NCI-H1436 (cell line): ENCODE data around the gene DCK.
"Not testable (repeated sequence)": the region's sequence is repeated elsewhere in the genome, so short reads cannot be mapped to it uniquely, and the experiment has no call there.

Source experiments
- DNase-seq: peaks from one replicate; lab custom pipeline; 2025; lab: John Stamatoyannopoulos, UW

Gene DCK

DNA sequence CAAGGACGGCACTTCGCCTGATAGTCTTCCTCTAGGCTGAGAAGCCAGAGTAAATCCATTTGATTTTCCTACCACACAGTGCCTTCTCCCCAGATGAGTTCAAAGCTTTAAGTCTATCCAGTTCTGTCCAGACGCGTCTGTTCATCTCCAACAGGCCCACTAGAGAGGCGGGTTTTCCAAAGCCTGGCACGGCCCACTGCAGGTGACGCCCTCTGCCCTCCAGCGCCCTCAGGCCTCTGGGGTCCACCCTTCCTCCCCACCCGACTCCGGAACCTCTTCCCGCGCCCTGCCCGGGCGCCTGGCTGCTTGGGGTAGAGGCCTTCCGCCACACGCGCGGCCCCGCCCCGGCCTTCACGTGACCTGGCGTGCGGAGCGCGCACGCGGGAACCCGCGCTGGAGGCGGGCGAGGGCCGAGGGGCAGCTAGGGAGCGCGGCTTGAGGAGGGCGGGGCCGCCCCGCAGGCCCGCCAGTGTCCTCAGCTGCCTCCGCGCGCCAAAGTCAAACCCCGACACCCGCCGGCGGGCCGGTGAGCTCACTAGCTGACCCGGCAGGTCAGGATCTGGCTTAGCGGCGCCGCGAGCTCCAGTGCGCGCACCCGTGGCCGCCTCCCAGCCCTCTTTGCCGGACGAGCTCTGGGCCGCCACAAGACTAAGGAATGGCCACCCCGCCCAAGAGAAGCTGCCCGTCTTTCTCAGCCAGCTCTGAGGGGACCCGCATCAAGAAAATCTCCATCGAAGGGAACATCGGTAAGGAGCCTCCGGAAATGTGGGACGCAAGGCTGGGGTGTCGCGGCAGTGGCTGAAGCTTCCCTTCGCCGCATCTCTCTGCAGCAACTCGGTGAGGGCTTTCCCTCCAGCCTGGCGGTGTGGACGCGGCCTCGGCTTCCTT lies at the start of gene DCK:
Gene DCK, plus strand, starts transcription at position 469 of the 888 bp plus-strand sequence. Its CDS starts 187 bp downstream, at position 656.
- DNase-seq: peak; percentile 87

DNA sequence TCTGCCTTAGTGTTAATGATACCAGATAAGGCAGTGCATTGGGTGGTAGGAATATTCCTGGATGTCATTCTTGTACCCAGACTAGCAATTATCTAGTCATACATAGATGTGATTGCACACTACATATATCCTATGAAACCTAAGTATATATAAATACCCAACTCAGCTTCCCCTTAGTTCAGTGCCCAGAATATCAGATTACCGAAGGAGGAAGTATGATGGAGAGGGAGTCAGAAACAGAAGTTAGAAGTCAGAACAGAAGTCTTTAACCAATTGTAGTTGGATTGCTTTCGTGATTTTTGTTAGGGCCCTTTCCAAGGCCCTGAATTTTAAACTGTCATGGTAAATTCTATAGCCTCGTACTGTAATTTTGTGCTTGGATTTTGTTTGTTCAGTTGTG lies 48.4 kb upstream of the DCK start:
- no peak for DNase-seq

DNA sequence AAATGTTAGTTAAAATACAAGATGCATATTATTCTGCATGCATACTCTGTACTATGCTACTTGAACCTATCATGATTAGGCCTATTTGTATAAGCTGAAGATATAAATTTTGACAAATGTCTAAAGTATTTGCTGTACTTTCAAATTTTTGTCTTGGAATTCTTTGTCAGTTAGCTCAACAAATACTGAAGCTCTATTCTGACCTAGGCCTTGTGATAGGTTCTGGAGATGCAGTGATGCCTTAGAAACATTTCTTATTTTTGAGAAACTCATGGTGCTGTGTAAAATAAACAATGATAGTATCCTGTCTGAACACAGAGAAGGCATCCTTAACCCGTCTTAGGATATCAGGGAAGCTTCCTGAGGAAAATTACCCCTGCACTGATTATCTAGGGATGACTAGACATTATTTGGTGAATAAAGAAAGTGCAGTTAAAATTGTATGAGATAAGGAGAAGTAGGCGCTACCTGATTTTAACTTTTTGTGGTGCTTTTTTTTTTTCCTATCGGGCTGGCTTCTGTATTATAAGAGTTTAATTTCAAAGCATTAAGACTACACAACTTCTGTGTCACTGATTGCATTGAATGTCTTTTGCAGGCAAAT lies 47.9 kb upstream of the DCK start:
- no peak for DNase-seq

DNA sequence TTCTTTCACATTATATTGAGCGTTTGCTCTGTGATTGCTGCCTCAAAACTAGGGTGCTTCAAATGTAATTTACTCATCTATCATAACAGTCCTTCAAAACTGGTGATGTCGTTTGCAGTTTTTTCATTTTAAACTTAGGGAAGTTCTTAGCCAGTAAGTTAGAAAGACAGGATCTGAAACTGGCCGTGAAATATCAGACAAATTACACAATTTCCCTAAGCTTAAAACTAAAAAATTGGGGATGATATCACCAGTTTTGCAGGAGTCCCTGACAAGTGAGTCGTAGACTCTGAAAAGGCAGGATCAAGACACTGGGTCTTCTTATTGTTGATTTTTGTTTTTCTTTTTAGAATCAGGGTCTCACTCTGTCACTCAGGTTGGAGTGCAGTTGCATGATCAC lies 46.5 kb upstream of the DCK start:
- no peak for DNase-seq

- no peak for DNase-seq
Observed at GRCh38 chr4:70948665-70949260, 44.7 kb upstream of the DCK start.

- no peak for DNase-seq
Observed at GRCh38 chr4:70954032-70954431, 39.4 kb upstream of the DCK start.

- no peak for DNase-seq
Observed at GRCh38 chr4:70956549-70957210, 36.8 kb upstream of the DCK start.

DNA sequence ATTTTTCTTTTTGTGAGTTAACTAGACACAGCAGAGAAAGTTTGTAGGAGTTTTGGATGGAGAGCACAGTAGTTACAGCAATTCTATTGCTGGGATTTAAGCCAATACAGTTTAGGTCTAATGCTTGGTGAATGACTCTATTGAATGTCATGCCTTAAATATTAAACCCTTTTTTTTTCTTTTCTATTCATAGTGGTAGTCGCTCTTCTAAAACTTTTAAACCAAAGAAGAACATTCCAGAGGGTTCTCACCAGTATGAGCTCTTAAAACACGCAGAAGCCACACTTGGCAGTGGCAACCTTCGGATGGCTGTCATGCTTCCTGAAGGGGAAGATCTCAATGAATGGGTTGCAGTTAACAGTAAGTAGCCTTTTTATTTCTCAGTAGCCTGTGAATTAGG lies 34.8 kb upstream of the DCK start:
- no peak for DNase-seq

DNA sequence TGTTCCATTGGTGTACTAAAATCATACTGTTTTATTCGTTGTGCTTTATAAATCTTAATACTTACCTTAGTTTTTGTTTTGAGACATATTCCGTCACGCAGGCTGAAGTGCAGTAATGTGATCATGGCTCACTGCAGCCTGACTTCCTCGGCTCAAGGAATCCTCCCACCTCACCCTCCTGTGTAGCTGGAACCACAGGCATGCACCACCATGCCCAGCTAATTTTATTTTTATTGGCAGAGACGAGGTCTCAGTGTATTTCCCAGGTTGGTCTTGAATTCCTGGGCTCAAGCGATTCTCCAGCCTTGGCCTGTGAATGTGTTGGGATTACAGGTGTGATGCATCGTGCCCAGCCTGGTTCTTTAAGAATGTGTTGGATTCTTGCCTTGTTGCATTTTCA lies 24.4 kb upstream of the DCK start:
- DNase-seq: no peak

DNA sequence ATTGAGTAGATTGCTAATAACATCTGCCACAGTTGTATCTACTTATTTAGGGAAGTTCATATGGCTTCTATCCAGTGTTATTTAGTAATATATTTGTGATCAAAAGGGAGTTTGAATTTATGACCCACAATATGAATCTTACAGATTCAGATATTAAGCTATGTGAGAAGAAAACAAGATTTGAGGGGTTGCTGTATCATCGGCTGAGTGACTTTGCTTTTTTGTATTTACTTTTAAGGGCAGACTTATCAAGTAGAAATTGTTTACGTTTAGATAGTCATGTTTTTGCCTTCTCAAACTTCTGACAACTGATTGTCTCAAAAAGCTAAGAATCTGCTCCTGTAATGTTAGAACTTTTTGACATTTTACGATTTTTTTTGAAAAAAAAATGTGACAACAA lies 17.2 kb upstream of the DCK start:
- no peak for DNase-seq

GRCh38 chr4:70979445-70980008 lies 13.9 kb upstream of the DCK start:
- DNase-seq: no peak

DNA sequence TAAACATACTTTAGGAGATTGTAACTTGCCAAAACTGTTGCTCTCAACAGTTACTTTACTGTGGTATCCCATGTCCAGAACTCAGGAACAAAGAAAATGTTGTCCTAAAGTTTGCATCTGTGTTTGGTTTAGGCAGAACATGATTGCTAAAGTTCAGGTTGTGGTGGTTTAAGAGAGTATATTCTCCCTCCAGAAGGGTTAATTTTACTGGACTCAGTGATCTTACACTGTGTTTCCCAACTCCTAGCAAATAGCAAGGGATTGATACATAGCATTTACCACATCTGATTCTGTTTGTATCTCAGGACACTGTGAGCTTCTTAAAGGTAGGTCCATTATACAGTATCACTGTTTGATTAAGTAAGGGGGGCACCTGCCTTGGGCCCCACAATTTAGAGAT lies 13.3 kb upstream of the DCK start:
- DNase-seq: no peak

DNA sequence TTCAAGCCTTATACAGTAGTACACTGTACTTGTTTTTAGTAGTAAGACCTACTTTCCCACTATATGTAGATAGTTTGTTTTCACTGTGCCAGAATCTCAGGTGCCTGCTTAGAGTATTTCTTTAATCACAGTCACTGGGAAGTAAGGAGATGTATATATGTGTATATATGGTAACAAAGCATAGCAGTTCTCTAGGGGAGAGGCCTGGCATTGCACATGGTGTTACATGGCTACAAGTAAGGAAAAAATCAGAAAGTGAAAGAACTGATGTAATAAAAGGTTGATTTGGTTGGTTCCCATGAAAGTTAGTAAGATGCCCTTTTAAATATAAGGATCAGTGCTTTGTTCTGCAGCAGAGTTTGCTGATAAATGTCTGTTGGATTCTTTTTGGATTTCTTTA lies 9.3 kb upstream of the DCK start:
- no peak for DNase-seq

GRCh38 chr4:70984589-70984988 lies 8.9 kb upstream of the DCK start:
- no peak for DNase-seq

- DNase-seq: no peak
Observed at GRCh38 chr4:70991596-70991995, 1.9 kb upstream of the DCK start.

DNA sequence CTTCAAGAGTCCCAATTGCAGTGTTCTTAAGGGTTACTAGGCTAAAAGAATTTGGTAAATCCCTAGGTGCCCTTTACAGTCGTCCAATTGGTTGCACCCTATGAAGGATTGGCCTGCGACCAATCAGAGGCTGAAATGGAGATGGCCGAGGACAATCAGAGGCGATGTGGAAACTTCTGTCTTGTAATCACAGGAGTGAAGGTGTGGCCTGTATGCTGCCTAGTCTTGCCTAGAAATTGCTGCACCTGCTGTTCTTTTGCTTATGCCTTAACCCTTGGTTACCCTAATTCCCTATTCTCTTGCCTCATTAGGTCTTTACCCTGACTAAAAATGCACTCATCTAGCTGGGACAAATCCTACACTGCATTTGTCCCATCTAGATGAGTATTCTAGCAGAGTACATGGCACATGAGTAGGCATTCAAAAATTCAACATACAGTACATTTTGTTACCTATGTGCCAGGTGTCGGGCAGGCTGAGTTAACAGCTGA lies 1.0 kb upstream of the DCK start:
- peak; percentile 74 for DNase-seq

DNA sequence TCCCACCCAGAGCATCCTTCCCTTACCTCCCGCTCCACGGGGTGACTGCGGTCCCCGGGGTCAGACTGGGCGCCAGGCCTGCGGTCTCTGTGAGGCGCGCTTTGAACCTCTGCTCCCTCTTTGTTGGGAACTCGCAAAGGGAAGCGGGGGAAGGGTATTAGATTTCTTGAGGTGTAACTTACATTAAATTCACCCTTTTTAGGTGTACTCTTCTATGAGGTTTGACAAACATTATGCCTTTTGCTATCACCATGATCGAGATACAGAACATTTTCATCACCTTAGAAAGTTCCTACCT lies 569 bp downstream of the DCK start:
- DNase-seq: no peak

- DNase-seq: no peak
Observed at GRCh38 chr4:70994387-70995099, 1.1 kb downstream of the DCK start.

DNA sequence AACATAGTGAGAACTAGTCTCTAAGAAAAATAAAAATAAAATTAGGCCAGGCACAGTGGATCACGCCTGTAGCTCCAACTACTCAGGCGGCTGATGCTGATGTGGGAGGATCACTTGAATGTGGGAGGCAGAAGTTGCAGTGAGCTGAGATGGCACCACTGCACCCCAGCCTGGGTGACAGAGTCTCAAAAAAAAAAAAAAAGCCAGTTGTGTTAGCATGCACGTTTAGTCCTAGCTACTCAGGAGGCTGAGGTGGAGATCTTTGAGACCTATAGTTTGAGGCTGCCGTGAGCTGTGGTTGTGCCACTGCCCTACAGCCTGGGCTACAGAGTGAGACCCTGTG lies 2.5 kb downstream of the DCK start:
- no peak for DNase-seq

DNA sequence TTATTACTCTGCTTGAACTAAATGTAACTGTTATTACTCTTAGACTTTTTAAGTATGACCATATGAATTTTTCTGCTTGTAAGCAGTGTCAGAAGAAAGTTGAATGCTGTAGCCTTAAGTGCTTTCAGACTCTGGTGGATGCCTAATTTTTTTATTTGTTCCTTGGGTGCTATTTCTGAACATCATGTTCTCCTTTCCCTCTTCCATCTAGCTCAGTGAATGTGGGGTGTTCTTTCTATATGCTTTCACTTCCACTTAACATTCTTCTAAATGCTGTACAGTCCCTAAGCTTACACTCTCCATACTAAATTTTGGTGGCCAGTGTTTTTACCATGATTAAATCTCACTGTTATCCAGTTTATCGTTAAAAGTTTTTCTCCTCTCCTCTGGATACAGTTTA lies 3.6 kb downstream of the DCK start:
- no peak for DNase-seq

GRCh38 chr4:70997546-70997945 lies 4.1 kb downstream of the DCK start:
- DNase-seq: no peak

- DNase-seq: not testable (repeated sequence)
Observed at GRCh38 chr4:70999639-71000038, 6.2 kb downstream of the DCK start.
